ENCODE data around the gene SLX4IP.

The SLX4IP gene

GRCh38 chr20:10557685-10558084 lies 122.6 kb downstream of the SLX4IP start:
- no peak for DNase-seq
- Histone ChIP-seq H3K4me3 (no peak overlapping the region), H3K4me1 (peaks cover 0 to 79% (median 42%) of the 10 kb centered on the region in 4 donors), H3K36me3 (no peaks in the 10 kb centered on the region), H3K27ac (peak overlapping the region; percentile 69 to 78), H3K9me3 (no peaks in the 10 kb centered on the region), H3K27me3 (no peaks in the 10 kb centered on the region)
- intact Hi-C loops (cut with DNase I; ENCODE audit: low total_unique reads) = loop anchor here (5.0 kb wide), 3 partner anchors 50 to 105 kb away; no protein-coding TSS in a partner anchor
- TF ChIP-seq CTCF (IDR thresholded peaks at IDR 0.05) = no peak

GRCh38 chr20:10558635-10559187 lies 123.6 kb downstream of the SLX4IP start:
- no peaks in the 10 kb centered on the region for H3K27me3 ChIP-seq
- peaks cover 0 to 69% (median 35%) of the 10 kb centered on the region in 4 donors for H3K4me1 ChIP-seq
- H3K4me3 ChIP-seq = peak overlapping the region; percentile 7 to 30
- TF ChIP-seq CTCF (IDR thresholded peaks at IDR 0.05) = peak in 1 of 2 experiments; percentile 25
- H3K27ac ChIP-seq = peak overlapping the region; percentile 69 to 78
- intact Hi-C loops (cut with DNase I; ENCODE audit: low total_unique reads) = loop anchor here (5.0 kb wide), 3 partner anchors 49 to 104 kb away; no protein-coding TSS in a partner anchor
- no peak for DNase-seq
- H3K9me3 ChIP-seq = no peaks in the 10 kb centered on the region
- H3K36me3 ChIP-seq = no peaks in the 10 kb centered on the region

- TF ChIP-seq CTCF (IDR thresholded peaks at IDR 0.05) = no peak
- Histone ChIP-seq H3K4me1 (peaks cover 0 to 63% (median 34%) of the 10 kb centered on the region in 4 donors), H3K9me3 (no peaks in the 10 kb centered on the region), H3K36me3 (no peaks in the 10 kb centered on the region), H3K27me3 (no peaks in the 10 kb centered on the region), H3K27ac (peak overlapping the region; percentile 69 to 78), H3K4me3 (no peak overlapping the region)
- intact Hi-C loops (cut with DNase I; ENCODE audit: low total_unique reads) = loop anchor here (5.0 kb wide), 3 partner anchors 48 to 103 kb away; no protein-coding TSS in a partner anchor
- no peak for DNase-seq
These were observed 124.2 kb downstream of the SLX4IP start for GRCh38 chr20:10559266-10559665.

GRCh38 chr20:10560686-10561085 lies 125.6 kb downstream of the SLX4IP start:
- no peaks in the 10 kb centered on the region for H3K36me3 ChIP-seq
- H3K27ac ChIP-seq = peak overlapping the region; percentile 54 to 78
- TF ChIP-seq CTCF (IDR thresholded peaks at IDR 0.05) = no peak
- intact Hi-C loops (cut with DNase I; ENCODE audit: low total_unique reads) = no loop called here
- H3K27me3 ChIP-seq = no peaks in the 10 kb centered on the region
- H3K4me1 ChIP-seq = peaks cover 0 to 65% (median 36%) of the 10 kb centered on the region in 4 donors
- no peak overlapping the region for H3K4me3 ChIP-seq
- no peak for DNase-seq
- H3K9me3 ChIP-seq = no peaks in the 10 kb centered on the region

GRCh38 chr20:10561302-10561701 lies 126.2 kb downstream of the SLX4IP start:
- no peak for DNase-seq
- Histone ChIP-seq H3K36me3 (no peaks in the 10 kb centered on the region), H3K4me1 (peaks cover 0 to 63% (median 33%) of the 10 kb centered on the region in 4 donors), H3K27me3 (no peaks in the 10 kb centered on the region), H3K4me3 (no peak overlapping the region), H3K9me3 (no peaks in the 10 kb centered on the region), H3K27ac (no peak overlapping the region)
- intact Hi-C loops (cut with DNase I; ENCODE audit: low total_unique reads) = no loop called here
- no peak for TF ChIP-seq CTCF (IDR thresholded peaks at IDR 0.05)
